Stimulated activated CD4-positive, alpha-beta T cell treated with anti-CD3 and anti-CD28 coated beads, Interleukin-12 subunit alpha, Interleukin-12 subunit beta, amount 100 ng/mL, for 24 hours (primary cell): Measurements from ENCODE around the gene MISP.

Experiments used
- DNase-seq, 2 experiments: peaks; one replicate each; pipeline ENCODE4 v3.0.0-alpha.2; 2020; ENCODE audit warnings: low read depth in 2 of 2

The MISP gene

DNA sequence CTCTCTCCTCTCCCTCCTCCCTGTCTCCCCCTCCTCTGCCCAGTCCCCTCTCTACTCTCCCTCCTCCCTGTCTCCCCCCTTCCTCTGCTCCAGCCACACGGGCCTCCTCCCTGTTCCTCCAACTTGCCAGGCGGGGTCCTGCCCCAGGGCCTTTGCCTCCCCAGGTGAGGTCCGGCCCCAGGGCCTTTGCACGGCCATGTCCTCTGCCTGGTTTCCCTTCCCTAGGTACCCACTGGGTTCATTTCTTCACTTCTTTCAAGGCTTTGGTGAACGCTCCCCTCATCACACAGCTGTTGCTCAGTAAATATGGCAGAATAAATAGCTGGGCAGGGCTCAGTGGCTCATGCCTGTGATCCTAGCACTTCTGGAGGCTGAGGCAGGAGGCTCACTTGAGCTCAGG is 21.2 kb downstream of the MISP start:
- no peak for DNase-seq

DNA sequence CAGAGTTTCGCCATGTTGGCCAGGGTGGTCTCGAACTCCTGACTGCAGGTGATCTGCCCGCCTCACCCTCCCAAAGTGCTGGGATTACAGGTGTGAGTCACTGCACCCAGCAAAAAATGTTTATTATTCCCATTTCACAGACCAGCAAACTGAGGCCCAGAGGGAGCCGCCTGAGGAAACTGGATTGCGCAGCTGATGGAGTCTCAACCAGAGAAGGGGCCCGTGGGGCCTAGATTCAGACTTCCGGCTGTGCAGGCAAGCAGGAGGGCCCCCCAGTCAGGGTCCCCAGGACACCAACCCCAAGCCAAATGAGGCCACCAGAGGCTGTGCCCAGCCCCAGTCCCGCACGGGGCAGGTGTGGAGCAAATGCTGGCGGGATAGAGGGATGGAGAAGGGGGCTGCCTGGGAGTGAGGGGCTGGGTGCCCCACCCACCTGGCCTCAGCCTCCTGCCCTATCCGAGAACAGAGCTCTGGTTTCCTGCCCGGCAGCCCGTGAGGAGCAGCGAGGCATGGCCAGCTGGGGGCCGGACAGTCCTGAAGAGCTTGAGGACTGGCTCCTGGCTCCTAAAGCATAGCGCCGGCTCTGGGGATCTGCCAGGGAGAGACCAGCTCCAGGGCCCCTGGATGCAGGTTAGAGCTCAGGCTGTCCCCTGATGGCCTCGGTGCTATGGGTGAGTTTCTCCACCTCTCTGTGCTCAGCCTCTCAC is 22.0 kb downstream of the MISP start:
- DNase-seq: no peak

DNA sequence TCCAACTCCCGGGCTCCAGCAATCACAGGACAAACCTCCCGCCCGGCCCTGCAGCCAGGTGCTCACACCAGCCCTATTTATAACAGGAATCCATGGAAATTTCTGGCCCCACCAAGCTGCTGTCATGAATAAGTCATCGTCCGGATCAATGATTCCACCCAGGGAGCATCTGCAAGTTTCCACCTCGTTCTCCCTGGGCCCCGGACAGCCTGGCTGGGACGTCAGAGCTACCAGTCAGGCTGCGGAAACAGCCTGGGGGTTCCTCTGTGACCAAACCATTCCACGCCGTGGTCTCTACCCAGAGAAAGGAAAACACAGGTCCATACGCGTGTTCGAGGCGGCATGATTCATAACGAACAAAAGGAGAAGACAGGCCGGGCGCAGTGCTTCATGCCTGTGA is 25.6 kb downstream of the MISP start:
- DNase-seq: no peak

DNA sequence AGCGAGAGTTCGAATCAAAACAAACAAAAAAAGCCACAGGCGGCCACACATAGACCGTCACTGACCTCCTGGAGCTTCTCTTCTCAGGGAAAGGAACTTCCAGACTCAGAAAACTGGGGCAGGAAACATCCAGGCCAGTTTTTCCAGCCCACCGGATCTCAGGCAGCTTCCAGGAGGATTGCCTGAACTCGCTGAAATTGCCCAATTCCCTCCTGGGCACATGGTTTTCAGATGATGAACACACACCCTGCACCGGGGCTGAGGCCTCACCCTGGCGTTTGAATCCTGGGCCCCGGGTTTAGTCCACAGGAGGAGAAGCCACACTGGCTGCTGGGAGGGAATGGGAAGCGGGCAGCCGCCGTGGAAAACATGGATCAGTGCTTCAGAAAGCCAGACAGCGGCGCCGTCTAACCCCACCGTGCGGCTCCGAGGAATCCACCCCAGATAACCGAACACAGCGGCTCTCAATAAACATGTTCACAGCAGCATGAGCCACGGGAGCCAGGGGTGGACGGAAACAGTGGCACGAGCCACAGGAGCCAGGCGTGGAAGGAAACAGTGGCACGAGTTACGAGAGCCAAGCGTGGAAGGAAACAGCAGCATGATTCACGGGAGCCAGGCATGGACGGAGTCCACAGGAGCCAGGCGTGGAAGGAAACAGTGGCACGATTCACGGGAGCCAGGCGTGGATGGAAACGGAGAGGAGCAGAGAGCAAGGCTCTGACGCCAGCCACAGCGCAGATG is 28.2 kb downstream of the MISP start:
- no peak for DNase-seq

DNA sequence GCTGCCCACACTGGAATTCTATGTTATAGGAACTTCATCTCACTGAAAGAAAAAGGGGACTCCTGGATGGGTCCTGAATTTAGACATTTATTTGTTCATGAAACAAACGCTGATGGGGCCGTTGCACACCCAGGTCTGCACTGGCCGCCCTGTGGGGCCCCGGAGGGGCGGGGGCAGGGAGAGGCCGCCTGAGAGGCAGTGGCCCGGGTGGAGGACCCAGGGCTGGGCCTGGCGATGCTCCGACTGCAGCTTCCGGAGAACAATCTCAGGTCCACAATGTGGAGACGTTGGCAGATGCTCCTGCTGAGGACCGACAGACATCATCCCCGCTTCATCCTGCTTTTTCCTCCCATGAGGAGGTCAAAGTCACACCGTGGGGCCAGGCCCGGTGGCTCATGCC is 30.0 kb downstream of the MISP start:
- DNase-seq: no peak

DNA sequence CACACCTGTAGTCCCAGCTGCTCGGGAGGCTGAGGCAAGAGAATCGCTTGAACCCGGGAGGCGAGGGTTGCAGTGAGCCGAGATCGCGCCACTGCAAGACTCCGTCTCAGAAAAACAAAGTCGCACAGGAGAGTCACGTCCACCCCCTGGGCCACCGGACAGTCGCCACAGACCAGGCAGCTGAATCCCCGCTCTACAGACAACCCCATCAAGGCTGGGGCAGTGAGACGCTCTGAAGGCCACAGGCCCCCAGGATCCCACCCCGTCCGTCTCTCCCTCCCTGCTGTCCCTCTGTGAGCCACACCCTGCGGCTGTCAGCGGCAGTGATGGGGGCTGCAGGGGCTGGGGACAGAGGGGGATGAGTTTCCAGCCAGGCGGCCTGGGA is 30.9 kb downstream of the MISP start:
- no peak for DNase-seq

DNA sequence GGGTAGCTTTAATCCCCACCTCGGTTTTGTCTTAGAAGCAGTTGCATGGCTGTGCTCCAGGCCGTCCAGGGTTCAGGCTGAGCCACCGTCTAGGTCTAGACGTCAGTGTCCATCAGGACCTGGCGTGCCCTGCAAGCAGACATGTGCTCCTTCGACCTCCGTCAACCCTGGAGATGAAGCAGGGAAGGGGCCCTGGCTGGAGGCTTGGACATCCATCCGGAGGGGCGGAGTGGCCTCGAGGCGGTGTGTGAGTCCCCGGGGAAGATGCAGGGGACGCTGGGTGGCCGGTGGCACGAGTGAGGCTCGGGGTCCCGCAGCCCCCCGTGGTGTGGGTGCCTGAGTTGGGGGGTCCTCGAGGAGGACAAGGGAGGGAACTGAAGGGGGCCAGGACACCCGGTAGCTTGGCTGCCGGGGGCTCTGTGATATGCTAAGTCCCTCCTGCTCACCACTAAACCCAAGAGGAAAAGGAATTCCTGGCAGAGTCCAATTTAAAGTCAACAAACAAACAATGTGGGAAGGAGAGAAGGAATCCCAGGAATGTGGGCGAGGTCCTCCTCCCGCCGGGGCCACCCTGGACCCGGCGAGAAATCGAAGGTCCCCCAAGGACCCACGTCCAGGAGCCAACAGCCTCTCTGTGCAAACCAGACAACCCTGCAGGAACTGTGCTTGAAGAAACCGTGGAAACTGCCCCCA is 31.4 kb downstream of the MISP start:
- DNase-seq: no peak

DNA sequence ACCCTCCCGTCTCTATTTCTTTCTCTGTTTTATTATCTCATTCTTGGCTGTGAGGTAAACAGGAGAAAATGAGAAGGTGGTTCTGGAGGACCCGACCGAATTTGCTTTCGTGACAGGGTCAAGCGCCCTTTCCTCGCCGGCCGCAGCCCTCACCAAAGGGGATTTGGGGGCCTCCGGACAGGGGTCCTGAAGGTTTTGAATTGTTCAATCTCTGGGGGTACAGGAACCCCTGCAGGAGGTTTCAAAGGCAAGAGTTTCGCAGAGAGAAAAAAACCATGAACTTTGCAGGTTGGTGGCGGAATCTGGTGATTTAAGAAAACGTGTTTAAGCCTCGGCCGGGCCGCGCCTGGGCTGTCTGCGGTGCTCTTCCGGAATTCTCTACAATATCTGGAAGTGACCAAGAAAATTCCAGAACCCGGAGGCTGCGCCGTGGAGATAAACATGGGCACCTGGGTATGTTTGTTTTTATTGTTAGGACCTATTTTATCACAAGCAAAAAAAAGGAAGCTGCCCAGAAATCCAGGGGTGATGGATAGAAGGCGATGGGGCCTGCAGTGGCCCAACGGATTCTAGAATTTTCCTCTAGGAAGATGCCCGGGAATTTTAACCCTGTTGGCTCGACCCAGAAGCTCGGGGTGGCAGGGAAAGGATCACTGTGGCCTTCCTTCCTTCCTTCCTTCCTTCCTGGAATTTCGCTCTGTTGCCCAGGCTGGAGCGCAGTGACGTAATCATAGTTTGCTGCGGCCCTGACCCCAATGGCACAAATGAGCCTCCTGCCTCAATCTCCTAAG is 32.2 kb downstream of the MISP start:
- DNase-seq: no peak

DNA sequence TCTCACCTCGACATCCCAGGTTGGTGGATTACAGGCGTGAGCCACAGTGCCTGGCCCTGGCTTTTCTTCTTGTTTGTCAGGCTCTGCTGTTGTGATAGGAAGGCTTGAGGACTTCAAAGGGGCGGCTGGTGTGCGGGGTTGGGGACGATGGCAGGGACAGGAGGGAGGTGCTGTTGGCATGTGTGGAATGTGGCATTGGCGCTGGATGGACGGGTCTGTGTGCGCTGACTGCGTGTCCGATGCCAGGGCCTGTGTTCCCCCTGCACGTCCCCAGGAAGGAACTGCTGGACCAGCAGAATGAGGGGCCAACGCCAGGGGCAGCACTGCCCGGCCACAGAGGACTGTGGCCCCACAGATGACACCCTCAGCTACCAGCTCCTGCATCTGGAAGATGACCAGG is 33.6 kb downstream of the MISP start:
- no peak for DNase-seq

DNA sequence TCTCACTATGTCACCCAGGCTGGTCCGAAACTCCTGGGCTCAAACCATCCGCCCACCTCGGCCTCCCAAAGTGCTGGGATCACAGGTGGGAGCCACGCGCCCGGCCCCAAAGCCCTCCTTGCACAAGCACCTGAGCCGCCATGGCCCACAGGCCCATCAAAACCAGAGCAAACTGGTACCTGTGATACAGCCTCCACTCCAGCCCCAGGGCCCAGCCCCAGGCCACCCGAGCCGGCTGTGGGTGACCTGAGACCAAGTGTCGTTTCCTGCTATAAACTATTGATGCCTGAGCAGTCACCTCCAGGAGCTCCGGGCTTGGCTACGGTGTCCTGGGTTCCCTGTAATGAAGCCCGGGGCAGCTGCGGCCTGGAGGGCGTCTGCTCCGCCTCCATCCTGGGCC is 36.6 kb downstream of the MISP start:
- no peak for DNase-seq

DNA sequence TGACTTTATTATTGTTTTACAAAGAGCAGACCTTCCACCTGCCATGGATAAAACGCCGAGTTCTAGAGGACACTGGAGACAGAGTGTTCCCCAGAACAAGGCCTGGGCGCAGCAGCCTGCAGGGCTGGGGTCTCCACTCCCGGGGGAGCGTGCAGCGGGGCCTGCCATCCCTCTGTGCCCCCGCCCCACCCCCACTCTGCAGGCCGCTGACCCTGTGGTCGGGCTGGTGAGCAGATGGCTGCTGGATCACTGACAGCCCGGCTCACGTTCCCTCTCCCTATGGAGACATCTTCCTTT is 37.7 kb downstream of the MISP start:
- DNase-seq: no peak

DNA sequence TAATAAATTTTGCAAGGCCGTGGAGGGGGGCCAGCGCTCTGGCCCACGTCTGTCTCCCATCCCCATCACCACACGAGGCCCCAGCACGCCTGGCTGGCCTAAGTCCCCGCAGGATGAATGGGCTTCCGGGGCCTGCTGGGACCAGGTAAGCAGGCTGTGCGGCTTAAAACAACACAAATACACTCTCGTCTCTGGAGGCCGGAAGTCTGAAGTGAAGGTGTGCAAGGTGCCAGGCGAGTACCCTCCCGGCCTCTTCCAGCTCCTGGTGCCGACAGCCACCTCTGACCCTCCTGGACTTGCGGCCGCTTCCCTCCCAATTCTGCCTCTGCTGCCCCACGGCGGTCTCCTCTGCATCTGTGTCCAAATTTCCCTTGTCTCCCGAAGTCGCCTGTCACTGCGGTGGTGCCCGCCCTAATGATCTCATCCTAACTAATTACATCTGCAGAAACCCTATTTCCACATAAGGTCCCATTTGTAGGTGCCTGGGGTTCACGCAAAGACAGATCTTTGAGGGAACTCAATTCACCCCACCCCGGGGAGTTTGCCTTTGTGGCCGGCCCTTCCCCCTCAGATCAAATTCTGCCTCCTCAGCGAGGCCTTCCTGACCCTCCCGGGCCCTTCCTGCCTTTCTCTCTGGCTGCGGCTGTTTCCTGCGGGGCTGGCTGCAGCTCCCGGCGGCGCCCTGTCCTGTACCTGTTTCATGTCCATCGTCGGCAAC is 38.2 kb downstream of the MISP start:
- no peak for DNase-seq

DNA sequence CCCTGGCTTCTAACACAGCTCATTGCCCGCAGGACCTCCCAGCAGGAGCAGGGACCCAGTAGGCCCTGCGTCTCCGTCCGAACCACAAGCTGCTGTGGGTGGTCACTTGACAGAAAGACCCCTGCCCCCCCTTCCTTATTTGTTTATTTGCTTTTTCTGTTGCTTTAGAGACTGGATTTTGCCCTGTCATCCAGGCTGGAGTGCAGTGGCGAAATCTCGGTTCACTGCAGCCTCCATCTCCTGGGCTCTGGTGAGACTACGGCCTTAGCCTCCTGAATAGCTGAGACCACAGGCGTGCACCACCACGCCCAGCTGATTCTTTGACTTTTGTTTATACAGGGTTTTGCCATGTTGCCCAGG is 38.8 kb downstream of the MISP start:
- DNase-seq: no peak

DNA sequence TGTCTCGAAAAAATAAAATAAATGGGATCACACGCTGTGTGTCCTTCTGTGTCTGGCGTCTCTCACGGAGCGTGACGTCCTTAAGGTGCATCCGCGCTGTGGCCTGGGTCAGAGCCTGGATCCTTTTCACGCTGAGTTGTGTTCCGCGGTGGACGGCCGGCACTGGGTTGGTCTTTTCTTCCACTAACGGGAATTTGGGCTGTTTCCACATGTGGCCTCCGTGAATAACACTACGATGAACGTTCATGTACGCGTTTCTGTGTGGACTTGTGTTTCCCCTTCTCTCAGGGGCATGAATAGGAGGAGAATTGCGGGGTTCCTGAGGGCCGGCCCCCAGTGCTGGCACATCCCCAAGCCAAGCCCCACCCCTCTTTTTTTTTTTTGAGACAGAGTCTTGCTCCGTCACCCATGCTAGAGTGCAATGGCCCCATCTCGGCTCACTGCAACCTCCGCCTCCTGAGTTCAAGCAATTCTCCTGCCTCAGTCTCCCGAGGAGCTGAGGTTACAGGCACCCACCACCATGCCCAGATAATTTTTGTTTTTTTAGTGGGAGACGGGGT is 40.2 kb downstream of the MISP start:
- no peak for DNase-seq

DNA sequence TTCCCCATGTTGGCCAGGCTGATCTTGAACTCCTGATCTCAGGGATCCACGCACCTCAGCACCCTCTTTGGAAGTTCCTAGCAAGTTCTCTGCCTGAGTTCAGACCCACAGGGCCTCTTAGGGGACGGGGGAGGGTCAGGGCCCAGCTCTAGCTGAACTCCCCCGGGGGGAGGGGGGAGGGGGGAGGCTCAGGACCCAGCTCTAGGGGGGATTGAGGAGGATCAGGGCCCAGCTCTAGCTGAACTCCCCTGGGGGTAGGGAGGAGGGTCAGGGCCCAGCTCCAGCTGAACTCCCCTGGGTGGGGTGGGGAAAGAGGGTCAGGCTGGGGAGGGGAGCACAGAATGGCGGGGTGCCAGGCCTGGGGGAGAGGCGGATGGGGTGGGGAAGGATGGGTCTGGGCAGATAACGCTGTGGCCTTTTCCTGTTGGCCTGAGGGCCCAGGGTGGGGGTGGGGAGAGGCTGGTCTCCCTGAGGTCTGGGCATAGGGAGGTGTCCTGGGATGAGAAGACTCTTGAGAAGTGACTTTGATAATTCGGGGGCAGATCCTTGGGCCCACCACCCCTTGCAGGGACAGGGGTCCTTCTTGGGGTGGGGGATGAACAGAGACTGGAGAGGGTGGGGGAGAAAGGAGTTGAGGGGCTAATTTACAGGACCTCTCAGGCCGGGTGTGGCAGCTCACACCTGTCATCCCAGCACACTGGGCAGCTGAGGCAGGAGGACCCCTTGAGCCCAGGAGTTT is 40.8 kb downstream of the MISP start:
- no peak for DNase-seq

DNA sequence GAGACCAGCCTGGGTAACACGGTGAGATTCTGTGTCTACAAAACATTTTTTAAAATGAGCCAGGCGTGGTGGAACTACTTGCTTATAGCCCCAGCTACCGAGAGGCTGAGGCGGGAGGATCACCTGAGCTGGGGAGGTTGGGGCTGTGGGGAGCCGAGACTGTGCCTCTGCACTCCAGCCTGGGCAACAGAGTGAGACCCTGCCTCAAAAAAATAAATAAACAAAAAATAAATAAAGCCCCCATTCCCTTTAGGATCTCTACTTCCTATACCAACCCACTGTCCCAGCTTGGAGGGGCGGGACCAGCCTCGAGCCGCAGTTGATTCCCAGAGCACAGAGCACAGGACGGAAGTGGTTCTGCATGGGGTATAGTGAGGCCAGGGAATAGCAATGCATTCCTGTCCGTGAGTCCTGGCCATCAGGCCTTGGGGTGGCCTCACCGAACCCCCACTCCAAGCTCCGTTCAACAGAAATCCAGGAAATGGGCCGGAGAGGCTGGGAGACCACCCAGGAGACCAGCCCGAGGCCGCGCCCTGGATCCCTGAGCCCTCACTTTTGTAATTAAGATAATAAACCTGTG is 41.5 kb downstream of the MISP start:
- no peak for DNase-seq

DNA sequence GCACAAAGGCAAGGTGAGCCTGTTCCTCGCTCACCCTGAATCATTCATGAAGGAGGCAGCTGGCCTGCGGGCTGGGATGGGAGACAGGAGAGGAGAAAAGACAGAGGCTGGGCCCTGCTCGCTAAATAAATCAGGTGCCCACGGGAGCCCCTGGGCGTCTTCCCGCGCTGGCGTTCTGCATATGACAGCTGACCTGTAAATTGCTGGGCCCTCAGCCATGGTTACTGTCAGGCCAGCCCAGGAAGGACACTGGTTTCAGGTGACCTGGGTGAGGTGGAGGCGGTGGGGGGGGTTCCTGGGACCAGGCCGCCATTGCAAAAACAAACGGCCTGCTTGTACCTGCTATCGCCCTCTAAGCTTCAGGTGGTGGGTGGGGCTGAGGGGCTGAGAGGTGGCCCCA is 42.9 kb downstream of the MISP start:
- DNase-seq: no peak

DNA sequence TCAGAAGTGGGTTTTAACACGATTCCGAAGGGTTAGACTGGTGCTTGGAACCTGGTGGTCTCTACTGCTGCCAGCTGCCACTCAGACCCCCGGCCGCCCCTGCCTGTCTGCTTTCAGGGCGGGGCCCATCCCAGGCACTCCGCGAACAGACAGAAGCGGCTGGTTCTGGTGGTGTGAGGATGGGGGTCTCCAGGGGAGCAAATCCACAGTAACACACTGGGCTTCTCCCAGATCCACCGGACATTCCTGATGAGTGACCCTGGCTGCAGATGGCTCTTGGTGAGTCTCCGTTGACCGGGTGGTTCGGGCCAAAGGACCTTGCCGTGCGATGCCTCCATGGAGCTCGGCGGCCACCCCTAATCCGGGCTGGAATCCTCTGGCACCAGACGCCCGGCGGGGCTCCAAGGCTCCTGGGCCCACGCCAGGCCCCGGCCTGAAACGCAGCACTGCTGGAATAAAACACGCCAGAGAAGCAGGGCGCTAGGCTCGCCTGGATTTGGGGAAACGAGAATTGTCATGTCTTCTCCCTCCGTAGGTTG is 44.2 kb downstream of the MISP start:
- DNase-seq: no peak

DNA sequence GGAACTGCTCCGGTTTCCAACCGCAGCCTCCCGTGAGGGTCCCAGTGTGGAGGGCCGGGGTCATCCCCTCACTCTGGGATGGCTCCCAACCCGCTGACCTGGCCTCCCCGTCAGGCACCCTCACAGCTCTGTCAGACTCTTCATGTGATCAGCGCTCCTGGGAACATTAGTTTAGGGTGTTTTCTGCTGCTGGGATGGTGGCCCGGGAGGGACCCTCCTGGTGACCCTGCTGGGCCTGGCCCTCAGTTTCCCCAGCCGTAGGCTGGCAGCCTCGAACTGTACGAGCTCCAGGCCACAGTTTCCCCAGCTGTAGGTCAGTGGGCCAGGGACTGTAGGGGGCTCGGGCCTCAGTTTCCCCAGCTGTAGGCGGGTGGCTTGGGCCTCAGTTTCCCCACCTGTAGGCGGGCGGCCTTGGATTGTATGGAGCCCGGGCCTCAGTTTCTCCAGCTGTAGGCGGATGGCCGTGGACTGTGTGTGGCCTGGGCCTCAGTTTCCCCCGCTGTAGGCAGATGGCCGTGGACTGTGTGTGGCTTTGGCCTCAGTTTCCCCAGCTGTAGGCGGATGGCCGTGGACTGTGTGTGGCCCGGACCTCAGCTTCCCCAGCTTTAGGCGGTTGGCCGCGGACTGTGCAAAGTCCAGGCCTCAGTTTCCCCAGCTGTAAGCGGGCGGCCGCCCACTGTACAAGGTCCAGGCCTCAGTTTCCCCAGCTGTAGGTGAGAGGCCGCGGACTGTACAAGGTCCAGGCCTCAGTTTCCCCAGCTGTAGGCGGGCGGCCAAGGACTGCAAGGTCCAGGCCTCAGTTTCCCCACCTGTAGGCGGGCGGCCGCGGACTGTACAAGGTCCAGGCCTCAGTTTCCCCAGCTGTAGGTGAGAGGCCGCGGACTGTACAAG is 45.0 kb downstream of the MISP start:
- DNase-seq: no peak
